Measurements from ENCODE around the gene SCGN. TPM values are rescaled to one million over a fixed set of nuclear protein-coding genes. Genes with fewer than 3 reads are reported as not detected.
"Not testable (repeated sequence)": the region's sequence is repeated elsewhere in the genome, so short reads cannot be mapped to it uniquely, and the experiment has no call there.

SCGN gene
- polyA plus RNA-seq, 3 donors: 0.77 to 16.8 (median 1.8) TPM

GRCh38 chr6:25748601-25749517 lies 96.8 kb downstream of the SCGN start:
- WGBS, 3 donors: 46 to 75% (median 48%) methylated on average over 17 of the region's 17 CpGs
- not testable (repeated sequence) for H3K27ac ChIP-seq (ENCODE audit: low read depth, low read length)

- WGBS, 3 donors: 43 to 70% (median 54%) methylated on average over 2 of the region's 2 CpGs
- no peak overlapping the region for H3K27ac ChIP-seq (ENCODE audit: low read depth, low read length)
These were observed 97.8 kb downstream of the SCGN start for GRCh38 chr6:25749837-25750236.

- WGBS, 3 donors: 53 to 59% (median 55%) methylated on average over 3 of the region's 3 CpGs
- no peak overlapping the region for H3K27ac ChIP-seq (ENCODE audit: low read depth, low read length)
These were observed 98.9 kb downstream of the SCGN start for GRCh38 chr6:25750906-25751305.

Other genes with a start within 250 kb of the SCGN start
- gene SLC17A4, start 102.5 kb downstream of the SCGN start, polyA plus RNA-seq: 1 to 10 TPM in 1 of 3 donors, under 1 TPM in 1, not detected in 1; 0.03 to 2.9 TPM
- not detected for gene SLC17A1, start 179.8 kb downstream of the SCGN start, polyA plus RNA-seq
- gene SLC17A3, start 222.0 kb downstream of the SCGN start, polyA plus RNA-seq: not detected

All from adipose tissue (tissue), 3 donors.